ENCODE results near the gene LOXL1. TPM values are rescaled to one million over a fixed set of nuclear protein-coding genes. Genes with fewer than 3 reads are reported as not detected.
A peak's percentile ranks its signal among the peaks of the same experiment; 100 is the strongest.

Gene LOXL1
- polyA plus RNA-seq, 1 of the 3 experiments (the other 2 are of a cell fraction): 50.3 TPM

DNA sequence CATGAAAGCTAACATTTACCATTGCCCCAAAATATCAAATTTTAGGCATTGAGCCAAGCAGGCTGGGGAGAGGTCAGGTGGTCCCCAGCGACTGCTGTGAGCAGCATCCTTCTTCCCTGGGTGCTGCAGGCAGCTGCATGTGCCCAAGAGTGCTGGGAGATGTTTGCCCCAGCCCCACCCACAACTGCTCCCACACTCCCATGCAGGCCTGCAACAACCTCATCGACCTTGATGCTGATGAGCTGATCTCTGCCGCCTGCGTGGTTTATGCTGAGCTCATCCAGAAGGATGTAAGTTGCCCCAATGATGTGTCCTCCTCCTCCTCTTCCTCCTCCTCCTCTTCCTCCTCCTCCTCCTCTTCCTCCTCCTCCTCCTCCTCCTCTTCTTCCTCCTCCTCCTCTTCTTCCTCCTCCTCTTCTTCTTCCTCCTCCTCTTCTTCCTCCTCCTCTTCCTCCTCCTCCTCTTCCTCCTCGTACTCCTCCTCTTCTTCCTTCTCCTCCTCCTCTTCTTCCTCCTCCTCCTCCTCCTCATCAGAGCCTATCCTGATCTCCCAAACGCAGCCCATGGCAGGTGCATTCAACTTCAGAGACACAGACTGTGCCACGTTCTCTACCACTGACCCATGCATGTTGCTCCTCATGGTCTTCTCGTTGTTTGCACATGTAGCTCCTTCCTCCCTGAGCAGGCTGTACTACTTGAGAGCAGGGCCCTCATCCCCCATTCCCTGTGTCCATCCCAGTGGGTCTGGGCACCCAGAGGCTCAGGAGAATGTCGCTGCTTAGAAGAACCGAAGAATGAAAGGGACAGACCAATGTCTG, 37.8 kb upstream of the LOXL1 start:
- POLR2A ChIA-PET: no interaction called here
- H3K79me2 ChIP-seq (ENCODE audit: insufficient read depth): no peaks in the 10 kb centered on the region
- 0 out of 2 replicates have a peak, but pooled peaks cover 3% of the 10 kb centered on the region for H3K27me3 ChIP-seq (ENCODE audit: insufficient read depth)
- no peak overlapping the region for H3K4me2 ChIP-seq
- DNase-seq: no peak
- no peaks in the 10 kb centered on the region for H3F3A ChIP-seq (replicated peaks; ENCODE audit: insufficient read depth)
- CTCF ChIA-PET: interaction anchor here (0.6 to 3.8 kb wide), 8 partner anchors 9 to 184 kb away, joined by 3 to 33 read pairs (median 6); partner anchors contain the start of gene TBC1D21
- no peak overlapping the region for H3K4me3 ChIP-seq (ENCODE audit: low read depth in 2 of 2, low read length in 1 of 2)
- no peaks in the 10 kb centered on the region for H3K9me2 ChIP-seq
- H3K36me3 ChIP-seq (replicated peaks in 1 of 2; ENCODE audit: control insufficient read depth in 1 of 2, insufficient read depth in 2 of 2, low read length in 1 of 2): no peaks in the 10 kb centered on the region
- 61% methylated on average over 9 of the region's 10 CpGs for WGBS (ENCODE audit: low lambda C conversion rate)
- no peaks in the 10 kb centered on the region for H4K20me1 ChIP-seq (ENCODE audit: insufficient read depth)
- no peak overlapping the region for H2AFZ ChIP-seq (ENCODE audit: low read depth)
- H3K9me3 ChIP-seq: no peaks in the 10 kb centered on the region
- no peak overlapping the region for H3K9ac ChIP-seq
- no peak overlapping the region for H3K27ac ChIP-seq (ENCODE audit: low read depth in 2 of 2, low read length in 1 of 2)
- H3K4me1 ChIP-seq (ENCODE audit: control insufficient read depth in 1 of 2, insufficient read depth in 2 of 2, low read depth in 1 of 2, low read length in 1 of 2): peaks cover 0 to 12% of the 10 kb centered on the region in 2 experiments; a peak in 1 of 4 replicates
- TF ChIP-seq JUND (IDR thresholded peaks at IDR 0.05): no peak
- no peak for TF ChIP-seq GATA2 (CRISPR knock-in tag; IDR thresholded peaks at IDR 0.05)
- TF ChIP-seq RFX5 (IDR thresholded peaks at IDR 0.05; ENCODE audit: low read length): no peak
- no peak for TF ChIP-seq RCOR1 (IDR thresholded peaks at IDR 0.05; ENCODE audit: low read length)
- TF ChIP-seq SMC3 (IDR thresholded peaks at IDR 0.05; ENCODE audit: low read depth, low read length): no peak
- TF ChIP-seq ELF1 (IDR thresholded peaks at IDR 0.05): no peak
- TF ChIP-seq CHD2 (IDR thresholded peaks at IDR 0.05; ENCODE audit: low read length, partially characterized antibody): no peak
- no peak for TF ChIP-seq EP300 (IDR thresholded peaks at IDR 0.05; ENCODE audit: borderline replicate concordance in 1 of 2, low read depth in 1 of 2, low read length in 1 of 2)

DNA sequence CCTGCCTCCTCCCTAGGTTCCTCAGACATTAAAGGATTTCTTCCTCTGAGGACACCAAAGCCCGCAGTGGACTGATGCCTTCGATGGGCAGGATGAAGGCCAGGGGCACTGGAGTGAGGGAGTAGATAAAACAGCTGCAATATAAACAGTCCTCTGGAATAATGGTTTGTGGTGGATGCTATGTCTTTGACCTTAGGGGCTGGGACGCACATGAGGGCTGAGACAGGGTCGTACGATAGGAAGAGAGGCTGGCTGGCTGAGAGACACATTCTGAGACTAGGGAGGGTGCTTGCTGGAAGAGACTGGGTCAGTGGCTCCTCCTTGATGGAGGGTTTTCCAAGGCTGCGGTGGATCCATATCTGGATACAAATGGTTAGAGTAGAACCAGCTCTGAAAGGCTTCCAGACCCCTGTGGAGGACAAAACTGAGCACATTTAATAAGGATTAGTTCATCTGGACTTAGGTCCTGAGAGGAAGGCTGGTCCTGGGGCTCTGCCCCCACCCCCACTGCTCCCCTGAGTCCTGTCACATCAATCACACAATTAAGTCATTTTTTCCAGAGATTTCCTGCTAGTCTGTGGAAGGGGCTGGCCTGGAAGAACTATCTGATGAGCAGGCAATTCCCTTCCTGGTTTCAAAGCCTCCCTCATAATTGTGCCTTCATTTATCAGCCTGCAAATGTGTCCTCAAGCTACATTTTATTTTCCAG, 37.1 kb upstream of the LOXL1 start:
- Histone ChIP-seq H3K4me3 (ENCODE audit: low read depth in 2 of 2, low read length in 1 of 2) (no peak overlapping the region), H3K27me3 (ENCODE audit: insufficient read depth) (0 out of 2 replicates have a peak, but pooled peaks cover 3% of the 10 kb centered on the region), H3F3A (replicated peaks; ENCODE audit: insufficient read depth) (no peaks in the 10 kb centered on the region), H3K27ac (ENCODE audit: low read depth in 2 of 2, low read length in 1 of 2) (peak overlapping the region in 1 of 2 experiments; percentile 34; a peak in 1 of 4 replicates), H3K9me3 (no peaks in the 10 kb centered on the region), H4K20me1 (ENCODE audit: insufficient read depth) (no peaks in the 10 kb centered on the region), H3K79me2 (ENCODE audit: insufficient read depth) (no peaks in the 10 kb centered on the region), H3K36me3 (replicated peaks in 1 of 2; ENCODE audit: control insufficient read depth in 1 of 2, insufficient read depth in 2 of 2, low read length in 1 of 2) (no peaks in the 10 kb centered on the region), H3K4me2 (no peak overlapping the region), H3K9me2 (no peaks in the 10 kb centered on the region), H3K4me1 (ENCODE audit: control insufficient read depth in 1 of 2, insufficient read depth in 2 of 2, low read depth in 1 of 2, low read length in 1 of 2) (peaks cover 0 to 12% of the 10 kb centered on the region in 2 experiments; a peak in 1 of 4 replicates), H3K9ac (no peak overlapping the region), H2AFZ (ENCODE audit: low read depth) (no peak overlapping the region)
- TF ChIP-seq, protein P1, sequence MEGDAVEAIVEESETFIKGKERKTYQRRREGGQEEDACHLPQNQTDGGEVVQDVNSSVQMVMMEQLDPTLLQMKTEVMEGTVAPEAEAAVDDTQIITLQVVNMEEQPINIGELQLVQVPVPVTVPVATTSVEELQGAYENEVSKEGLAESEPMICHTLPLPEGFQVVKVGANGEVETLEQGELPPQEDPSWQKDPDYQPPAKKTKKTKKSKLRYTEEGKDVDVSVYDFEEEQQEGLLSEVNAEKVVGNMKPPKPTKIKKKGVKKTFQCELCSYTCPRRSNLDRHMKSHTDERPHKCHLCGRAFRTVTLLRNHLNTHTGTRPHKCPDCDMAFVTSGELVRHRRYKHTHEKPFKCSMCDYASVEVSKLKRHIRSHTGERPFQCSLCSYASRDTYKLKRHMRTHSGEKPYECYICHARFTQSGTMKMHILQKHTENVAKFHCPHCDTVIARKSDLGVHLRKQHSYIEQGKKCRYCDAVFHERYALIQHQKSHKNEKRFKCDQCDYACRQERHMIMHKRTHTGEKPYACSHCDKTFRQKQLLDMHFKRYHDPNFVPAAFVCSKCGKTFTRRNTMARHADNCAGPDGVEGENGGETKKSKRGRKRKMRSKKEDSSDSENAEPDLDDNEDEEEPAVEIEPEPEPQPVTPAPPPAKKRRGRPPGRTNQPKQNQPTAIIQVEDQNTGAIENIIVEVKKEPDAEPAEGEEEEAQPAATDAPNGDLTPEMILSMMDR (IDR thresholded peaks at IDR 0.05): no peak
- TF ChIP-seq RXRA (IDR thresholded peaks at IDR 0.05; ENCODE audit: borderline replicate concordance, low read depth): no peak
- CTCF ChIA-PET: interaction anchor here (0.5 to 3.8 kb wide), 5 partner anchors 8 to 343 kb away, joined by 3 to 33 read pairs (median 8); partner anchors contain the start of gene TBC1D21
- POLR2A ChIA-PET: no interaction called here
- 47% methylated on average over 6 of the region's 6 CpGs for WGBS (ENCODE audit: low lambda C conversion rate)
- DNase-seq: peak; percentile 53
